Measurements from ENCODE around the gene TMF1.

Gene TMF1

DNA sequence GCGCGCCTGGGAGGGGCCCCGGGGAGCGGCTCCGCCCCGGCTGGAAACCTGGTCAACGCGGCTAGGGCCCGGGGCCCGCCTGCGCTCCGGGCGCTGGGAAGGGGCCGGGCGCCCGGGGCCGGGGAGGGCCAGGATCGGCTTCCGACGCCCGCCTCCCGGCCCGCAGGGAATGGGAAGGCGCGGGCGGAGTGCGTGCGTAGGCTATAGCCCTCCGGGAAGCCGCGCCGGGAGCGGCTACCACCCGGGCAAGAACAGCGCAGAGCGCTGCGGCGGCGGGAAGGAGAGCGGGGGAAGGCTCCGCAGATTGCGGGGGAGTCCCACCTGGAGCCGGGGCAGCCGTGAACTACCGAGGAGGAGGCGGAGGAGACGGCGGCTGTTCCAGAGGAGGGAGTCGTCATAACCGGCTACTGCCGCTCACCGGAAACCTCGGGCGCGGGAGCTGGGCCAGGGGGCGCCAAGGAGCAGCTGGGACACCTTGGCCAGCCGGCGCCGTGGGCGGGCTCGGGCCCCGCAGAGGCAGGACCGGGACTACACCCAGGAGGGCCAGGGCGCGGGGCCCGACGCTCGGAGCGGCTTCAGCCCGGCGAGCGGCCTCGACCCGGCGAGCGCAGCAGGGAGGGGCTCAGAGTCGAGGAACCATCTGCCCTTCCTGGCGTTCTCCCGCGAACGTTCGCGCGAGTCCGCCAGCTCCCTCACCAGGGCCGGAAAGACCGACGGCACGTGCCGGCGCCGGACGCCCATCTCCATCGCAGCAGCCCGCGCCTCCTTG, 38.7 kb downstream of the TMF1 start, which contains the start of gene EOGT:
TSS of gene EOGT (minus strand) at position 432 of the 769 bp plus-strand sequence. CDS start 3,838 bp downstream, outside the sequence.
- Histone ChIP-seq H3K9ac (ENCODE audit: insufficient read length) (peak within 1 kb of the TSS; percentile 45), H3K4me3 (peak within 1 kb of the TSS; percentile 65), H3K36me3 (ENCODE audit: insufficient read depth, low read length) (no peaks in the 10 kb centered on the region), H3K27ac (no peak within 1 kb of the TSS), H3K9me3 (ENCODE audit: low read depth, low read length) (no peaks in the 10 kb centered on the region)
- TF ChIP-seq FOXP2 (optimal IDR thresholded peaks at IDR 0.05; ENCODE audit: control extremely low read depth, extremely low read length, insufficient read depth) (no peak), EZH2 (IDR thresholded peaks at IDR 0.05) (no peak), POLR2AphosphoS5 (IDR thresholded peaks at IDR 0.05; ENCODE audit: borderline replicate concordance, low read depth, low read length) (no peak)
- no peak for DNase-seq (ENCODE audit: low read depth, low spot score)

DNA sequence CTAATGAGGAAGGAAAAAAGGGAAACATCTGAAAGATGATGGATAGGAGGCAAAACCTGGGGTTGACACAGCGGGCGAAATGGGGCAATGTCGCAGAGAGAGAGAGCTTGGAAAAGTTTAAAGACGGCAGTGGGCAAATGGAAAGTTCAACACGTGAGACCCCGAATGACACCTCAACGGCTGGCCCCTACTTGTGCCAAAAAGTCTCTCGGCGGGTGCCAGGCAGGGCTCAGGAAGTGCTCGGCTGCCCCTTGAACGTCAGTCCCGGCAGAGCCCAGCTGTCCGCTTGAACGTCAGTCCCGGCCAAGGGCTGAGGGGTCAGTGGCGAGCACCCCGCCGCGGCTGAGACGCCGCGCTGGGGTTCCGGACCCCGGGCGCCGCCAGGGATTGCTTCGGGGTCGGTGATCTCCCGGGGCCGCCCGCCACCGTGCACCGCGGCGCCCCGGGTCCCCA, 39.3 kb downstream of the TMF1 start:
- no peaks in the 10 kb centered on the region for H3K9me3 ChIP-seq (ENCODE audit: low read depth, low read length)
- TF ChIP-seq POLR2AphosphoS5 (IDR thresholded peaks at IDR 0.05; ENCODE audit: borderline replicate concordance, low read depth, low read length) (no peak), EZH2 (IDR thresholded peaks at IDR 0.05) (no peak)
- H3K4me3 ChIP-seq: no peak overlapping the region
- H3K27ac ChIP-seq: no peak overlapping the region
- H3K36me3 ChIP-seq (ENCODE audit: insufficient read depth, low read length): no peaks in the 10 kb centered on the region
- DNase-seq (ENCODE audit: low read depth, low spot score): no peak
- no peak overlapping the region for H3K9ac ChIP-seq (ENCODE audit: insufficient read length)

DNA sequence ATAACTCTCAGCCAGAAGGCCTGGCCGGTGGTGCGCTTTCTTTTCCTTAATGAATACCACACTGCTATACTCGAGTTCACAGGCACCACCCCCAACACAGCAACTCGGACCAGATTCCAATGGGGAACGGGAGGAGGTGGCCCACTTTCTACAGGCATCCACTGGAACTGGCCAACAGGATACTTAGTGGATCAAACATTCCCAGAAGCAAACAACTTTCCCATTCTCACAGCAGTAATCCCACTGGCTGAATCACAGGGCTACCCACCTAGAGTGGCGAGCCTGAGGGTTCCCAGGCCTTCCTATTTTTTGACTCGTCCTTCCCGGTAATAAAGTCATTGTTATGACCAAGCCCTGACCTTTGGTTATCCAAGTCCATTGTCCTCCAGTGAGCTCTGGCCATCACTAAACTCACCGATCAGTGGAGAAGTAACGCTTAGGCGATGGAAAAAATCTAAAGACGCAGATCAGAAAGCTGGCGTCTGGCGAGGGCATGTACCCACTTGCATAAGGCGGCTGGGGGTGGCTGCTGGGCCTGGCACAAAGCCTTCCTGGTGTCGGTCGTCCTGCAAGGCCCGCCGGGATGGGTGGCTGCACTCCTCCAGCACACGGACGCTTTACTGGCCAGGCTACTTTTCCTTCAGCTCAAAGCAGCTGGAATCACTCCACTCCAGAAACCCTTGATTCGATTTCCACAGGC, 39.9 kb downstream of the TMF1 start:
- Histone ChIP-seq H3K36me3 (ENCODE audit: insufficient read depth, low read length) (no peaks in the 10 kb centered on the region), H3K9ac (ENCODE audit: insufficient read length) (no peak overlapping the region), H3K27ac (no peak overlapping the region), H3K9me3 (ENCODE audit: low read depth, low read length) (no peaks in the 10 kb centered on the region), H3K4me3 (no peak overlapping the region)
- no peak for TF ChIP-seq FOXP2 (optimal IDR thresholded peaks at IDR 0.05; ENCODE audit: control extremely low read depth, extremely low read length, insufficient read depth)
- DNase-seq (ENCODE audit: low read depth, low spot score): no peak

DNA sequence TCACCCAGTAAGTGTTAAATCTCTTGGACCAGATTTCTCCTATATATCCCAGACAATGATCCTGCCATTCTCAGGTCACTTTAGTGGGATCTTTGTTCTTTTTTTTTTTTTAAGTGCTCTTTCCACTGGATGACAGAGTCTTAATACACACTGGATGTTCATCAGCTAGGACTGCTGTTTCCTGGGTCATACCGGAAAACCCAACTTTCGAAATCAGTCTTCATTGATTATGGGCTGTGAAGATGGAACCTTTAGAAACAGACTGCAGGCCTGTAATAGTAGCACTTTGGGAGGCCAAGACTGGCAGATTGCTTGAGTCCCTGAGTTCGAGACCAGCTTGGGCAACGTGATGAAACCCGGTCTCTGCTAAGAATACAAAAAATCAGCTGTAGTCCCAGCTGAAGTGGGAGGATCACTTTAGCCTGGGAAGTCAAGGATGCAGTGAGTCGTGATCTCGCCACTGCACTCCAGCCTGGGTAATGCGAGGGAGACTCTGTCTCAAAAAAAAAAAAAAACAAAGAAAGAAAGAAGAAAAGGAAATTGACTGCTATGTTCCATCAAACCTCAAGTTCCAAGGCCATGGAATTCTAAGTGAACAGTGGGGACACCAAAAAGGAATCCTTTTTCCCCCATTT, 40.9 kb downstream of the TMF1 start:
- H3K27ac ChIP-seq: no peak overlapping the region
- no peak overlapping the region for H3K9ac ChIP-seq (ENCODE audit: insufficient read length)
- H3K36me3 ChIP-seq (ENCODE audit: insufficient read depth, low read length): no peaks in the 10 kb centered on the region
- no peak overlapping the region for H3K4me3 ChIP-seq
- no peak for TF ChIP-seq FOXP2 (optimal IDR thresholded peaks at IDR 0.05; ENCODE audit: control extremely low read depth, extremely low read length, insufficient read depth)
- TF ChIP-seq EZH2 (IDR thresholded peaks at IDR 0.05): no peak
- TF ChIP-seq POLR2AphosphoS5 (IDR thresholded peaks at IDR 0.05; ENCODE audit: borderline replicate concordance, low read depth, low read length): no peak
- no peak for DNase-seq (ENCODE audit: low read depth, low spot score)
- H3K9me3 ChIP-seq (ENCODE audit: low read depth, low read length): no peaks in the 10 kb centered on the region

DNA sequence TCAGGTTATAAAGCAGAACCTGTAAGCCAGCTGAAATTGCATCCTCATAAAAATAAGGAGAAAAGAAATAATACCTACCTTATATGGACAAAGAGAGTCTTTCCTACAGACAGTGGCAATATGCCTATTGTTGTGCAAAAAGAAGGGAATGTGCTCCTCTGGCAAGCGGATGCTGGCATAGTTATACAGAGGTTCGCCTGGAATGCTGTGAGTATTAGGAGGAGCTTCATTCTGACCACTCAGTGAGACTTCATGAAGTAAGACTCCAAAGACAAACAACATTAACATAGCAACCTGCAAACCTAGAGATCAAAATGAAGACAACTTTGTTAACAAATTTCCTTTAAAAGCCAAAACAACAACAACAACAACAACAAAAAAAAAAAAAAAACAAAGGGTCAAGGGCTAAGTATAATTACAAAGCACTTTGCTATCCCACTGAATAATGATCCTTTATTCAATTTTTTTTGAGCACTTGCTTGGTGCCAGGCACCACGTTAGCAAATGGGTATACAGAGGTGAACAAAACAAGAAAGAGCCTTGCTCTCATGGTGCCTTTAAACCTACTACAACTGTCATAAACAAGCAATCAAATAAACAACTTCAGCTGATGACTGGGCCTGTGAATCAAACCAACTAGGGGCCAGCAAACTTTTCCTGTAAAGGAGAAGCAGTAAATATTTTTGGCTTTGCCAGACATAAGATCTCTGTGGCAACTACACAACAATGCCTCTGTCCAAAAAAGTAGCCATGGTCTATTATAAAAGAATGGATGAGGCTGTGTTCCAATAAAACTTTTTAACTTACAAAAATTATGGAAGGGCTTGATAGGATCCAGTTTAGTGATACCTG, 42.3 kb downstream of the TMF1 start:
- Histone ChIP-seq H3K9ac (ENCODE audit: insufficient read length) (no peak overlapping the region), H3K4me3 (no peak overlapping the region), H3K9me3 (ENCODE audit: low read depth, low read length) (no peaks in the 10 kb centered on the region), H3K27ac (no peak overlapping the region), H3K36me3 (ENCODE audit: insufficient read depth, low read length) (no peaks in the 10 kb centered on the region)
- DNase-seq (ENCODE audit: low read depth, low spot score): no peak
- TF ChIP-seq EZH2 (IDR thresholded peaks at IDR 0.05) (no peak), FOXP2 (optimal IDR thresholded peaks at IDR 0.05; ENCODE audit: control extremely low read depth, extremely low read length, insufficient read depth) (no peak), POLR2AphosphoS5 (IDR thresholded peaks at IDR 0.05; ENCODE audit: borderline replicate concordance, low read depth, low read length) (no peak)

DNA sequence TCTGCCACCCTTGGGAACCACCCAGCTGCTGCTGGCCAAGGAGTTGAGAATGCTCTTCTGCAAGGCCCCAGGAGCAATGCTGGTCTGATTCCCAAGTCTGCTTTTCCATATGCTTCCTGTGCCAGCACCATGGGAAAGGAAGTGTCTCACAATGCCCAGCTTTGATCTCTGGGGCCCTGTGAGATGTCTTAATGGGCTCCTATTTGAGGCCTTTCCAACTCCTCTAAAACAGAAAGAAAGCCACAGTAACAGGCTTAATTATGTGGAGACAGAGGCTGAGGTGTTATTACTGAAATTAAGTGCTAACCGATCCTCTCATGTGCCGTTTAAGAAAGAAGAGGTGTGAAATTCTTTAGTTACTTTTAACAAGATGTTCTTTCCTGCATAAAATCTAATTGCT, 43.2 kb downstream of the TMF1 start:
- Histone ChIP-seq H3K9ac (ENCODE audit: insufficient read length) (no peak overlapping the region), H3K9me3 (ENCODE audit: low read depth, low read length) (no peaks in the 10 kb centered on the region), H3K36me3 (ENCODE audit: insufficient read depth, low read length) (no peaks in the 10 kb centered on the region), H3K27ac (no peak overlapping the region), H3K4me3 (no peak overlapping the region)
- DNase-seq (ENCODE audit: low read depth, low spot score): no peak
- TF ChIP-seq POLR2AphosphoS5 (IDR thresholded peaks at IDR 0.05; ENCODE audit: borderline replicate concordance, low read depth, low read length): no peak
- no peak for TF ChIP-seq EZH2 (IDR thresholded peaks at IDR 0.05)
- no peak for TF ChIP-seq FOXP2 (optimal IDR thresholded peaks at IDR 0.05; ENCODE audit: control extremely low read depth, extremely low read length, insufficient read depth)

DNA sequence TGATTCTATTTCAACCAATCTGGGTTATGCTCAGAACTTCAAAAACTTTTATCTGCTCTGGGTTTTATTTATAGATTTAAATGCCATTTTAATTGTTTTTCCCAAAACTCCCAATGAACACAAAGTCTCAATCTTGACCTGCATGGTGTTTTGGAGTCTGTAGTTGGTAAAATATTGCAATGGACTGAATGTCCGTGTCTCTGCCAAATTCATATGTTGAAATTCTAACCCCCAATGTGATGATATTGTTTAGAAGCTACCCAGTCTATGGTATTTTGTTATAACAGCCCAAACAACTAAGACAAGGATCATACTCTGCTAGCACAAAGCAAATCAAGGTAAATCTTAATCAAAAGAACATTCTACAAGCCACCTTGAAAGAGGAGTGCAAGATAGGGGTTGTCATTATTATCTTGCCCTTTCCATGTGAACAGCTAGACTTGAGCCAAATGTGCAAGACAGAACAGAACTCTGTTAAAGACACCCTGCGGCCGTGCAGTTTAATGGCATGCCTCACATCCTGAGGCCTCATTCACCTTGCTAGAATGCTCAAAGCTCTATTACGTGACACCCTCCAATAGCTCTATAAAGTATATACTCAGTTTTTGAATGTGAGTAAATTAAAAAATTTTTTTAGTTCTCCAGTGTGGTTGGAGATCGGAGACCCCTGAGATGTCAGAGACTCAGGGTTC, 46.2 kb downstream of the TMF1 start:
- H3K36me3 ChIP-seq (ENCODE audit: insufficient read depth, low read length): no peaks in the 10 kb centered on the region
- H3K27ac ChIP-seq: no peak overlapping the region
- TF ChIP-seq FOXP2 (optimal IDR thresholded peaks at IDR 0.05; ENCODE audit: control extremely low read depth, extremely low read length, insufficient read depth): no peak
- no peak for TF ChIP-seq EZH2 (IDR thresholded peaks at IDR 0.05)
- no peak for TF ChIP-seq POLR2AphosphoS5 (IDR thresholded peaks at IDR 0.05; ENCODE audit: borderline replicate concordance, low read depth, low read length)

More for the DNA sequence above, 46.2 kb downstream of the TMF1 start:
- H3K4me3 ChIP-seq: no peak overlapping the region
- H3K9ac ChIP-seq (ENCODE audit: insufficient read length): no peak overlapping the region
- DNase-seq (ENCODE audit: low read depth, low spot score): no peak
- no peaks in the 10 kb centered on the region for H3K9me3 ChIP-seq (ENCODE audit: low read depth, low read length)

Measured in SK-N-MC (cell line).